SH-SY5Y (cell line): ENCODE measurements around the gene DMAC2L.

ENCODE experiments used
- GATA2 ChIP-seq: IDR thresholded peaks from 2 replicates; pipeline ENCODE4 v1.6.1; 2011; ENCODE audit warnings: mild to moderate bottlenecking, low read depth, low read length
- GATA3 ChIP-seq: IDR thresholded peaks from 2 replicates; pipeline ENCODE4 v1.6.1; 2011; ENCODE audit warnings: low read depth, mild to moderate bottlenecking, low read length, moderate library complexity

- TF ChIP-seq GATA3: no peak
- TF ChIP-seq GATA2: no peak
These were observed 45.0 kb downstream of the DMAC2L start for GRCh38 chr14:50357124-50357523.
